ENCODE data around the gene TAGLN3.

The TAGLN3 gene

GRCh38 chr3:112041321-112041720 is 42.6 kb downstream of the TAGLN3 start:
- H3K4me1 ChIP-seq (ENCODE audit: control insufficient read depth in 5 of 5, insufficient read depth in 5 of 5, low read length in 5 of 5) = peaks cover 0 to 4% (median 0%) of the 10 kb centered on the region in 5 donors
- no peaks in the 10 kb centered on the region for H3K36me3 ChIP-seq (ENCODE audit: control insufficient read depth in 5 of 5, insufficient read depth in 5 of 5, low read length in 5 of 5)

GRCh38 chr3:112042842-112043280 is 44.1 kb downstream of the TAGLN3 start:
- H3K27ac ChIP-seq (ENCODE audit: low read depth, low read length) = no peak overlapping the region
- peaks cover 0 to 4% (median 0%) of the 10 kb centered on the region in 5 donors for H3K4me1 ChIP-seq (ENCODE audit: control insufficient read depth in 5 of 5, insufficient read depth in 5 of 5, low read length in 5 of 5)
- no peaks in the 10 kb centered on the region for H3K27me3 ChIP-seq (ENCODE audit: control insufficient read depth in 5 of 5, insufficient read depth in 4 of 5, low read length in 5 of 5)
- no peak overlapping the region for H3K9ac ChIP-seq (ENCODE audit: low read length in 5 of 5)
- no peak overlapping the region for H3K4me3 ChIP-seq (ENCODE audit: low read depth in 1 of 5, low read length in 5 of 5)
- no peaks in the 10 kb centered on the region for H3K36me3 ChIP-seq (ENCODE audit: control insufficient read depth in 5 of 5, insufficient read depth in 5 of 5, low read length in 5 of 5)
- no peaks in the 10 kb centered on the region for H3K9me3 ChIP-seq (ENCODE audit: control insufficient read depth in 5 of 5, low read length in 5 of 5)

More at GRCh38 chr3:112041321-112041720, 42.6 kb downstream of the TAGLN3 start:
- no peak overlapping the region for H3K9ac ChIP-seq (ENCODE audit: low read length in 5 of 5)
- no peak overlapping the region for H3K4me3 ChIP-seq (ENCODE audit: low read depth in 1 of 5, low read length in 5 of 5)
- H3K27ac ChIP-seq (ENCODE audit: low read depth, low read length) = no peak overlapping the region
- no peaks in the 10 kb centered on the region for H3K9me3 ChIP-seq (ENCODE audit: control insufficient read depth in 5 of 5, low read length in 5 of 5)
- no peaks in the 10 kb centered on the region for H3K27me3 ChIP-seq (ENCODE audit: control insufficient read depth in 5 of 5, insufficient read depth in 4 of 5, low read length in 5 of 5)

- H3K4me1 ChIP-seq (ENCODE audit: control insufficient read depth in 5 of 5, insufficient read depth in 5 of 5, low read length in 5 of 5) = peaks cover 0 to 4% (median 0%) of the 10 kb centered on the region in 5 donors
- H3K4me3 ChIP-seq (ENCODE audit: low read depth in 1 of 5, low read length in 5 of 5) = peak overlapping the region in 3 of 5 donors; percentile 10 to 31 (median 25)
These were observed 45.0 kb downstream of the TAGLN3 start for GRCh38 chr3:112043621-112044201.

GRCh38 chr3:112046599-112046998 is 47.9 kb downstream of the TAGLN3 start:
- Histone ChIP-seq H3K9ac (ENCODE audit: low read length in 5 of 5) (no peak overlapping the region), H3K27ac (ENCODE audit: low read depth, low read length) (no peak overlapping the region), H3K4me1 (ENCODE audit: control insufficient read depth in 5 of 5, insufficient read depth in 5 of 5, low read length in 5 of 5) (peaks cover 0 to 4% (median 0%) of the 10 kb centered on the region in 5 donors), H3K27me3 (ENCODE audit: control insufficient read depth in 5 of 5, insufficient read depth in 4 of 5, low read length in 5 of 5) (no peaks in the 10 kb centered on the region), H3K4me3 (ENCODE audit: low read depth in 1 of 5, low read length in 5 of 5) (no peak overlapping the region), H3K9me3 (ENCODE audit: control insufficient read depth in 5 of 5, low read length in 5 of 5) (no peaks in the 10 kb centered on the region), H3K36me3 (ENCODE audit: control insufficient read depth in 5 of 5, insufficient read depth in 5 of 5, low read length in 5 of 5) (no peaks in the 10 kb centered on the region)

More at GRCh38 chr3:112043621-112044201, 45.0 kb downstream of the TAGLN3 start:
- Histone ChIP-seq H3K36me3 (ENCODE audit: control insufficient read depth in 5 of 5, insufficient read depth in 5 of 5, low read length in 5 of 5) (no peaks in the 10 kb centered on the region), H3K27ac (ENCODE audit: low read depth, low read length) (no peak overlapping the region), H3K9ac (ENCODE audit: low read length in 5 of 5) (peak overlapping the region in 2 of 5 donors; percentile 51 to 63), H3K27me3 (ENCODE audit: control insufficient read depth in 5 of 5, insufficient read depth in 4 of 5, low read length in 5 of 5) (no peaks in the 10 kb centered on the region), H3K9me3 (ENCODE audit: control insufficient read depth in 5 of 5, low read length in 5 of 5) (no peaks in the 10 kb centered on the region)

GRCh38 chr3:112047264-112047663 is 48.5 kb downstream of the TAGLN3 start:
- H3K4me3 ChIP-seq (ENCODE audit: low read depth in 1 of 5, low read length in 5 of 5) = no peak overlapping the region
- peaks cover 0 to 4% (median 0%) of the 10 kb centered on the region in 5 donors for H3K4me1 ChIP-seq (ENCODE audit: control insufficient read depth in 5 of 5, insufficient read depth in 5 of 5, low read length in 5 of 5)
- H3K36me3 ChIP-seq (ENCODE audit: control insufficient read depth in 5 of 5, insufficient read depth in 5 of 5, low read length in 5 of 5) = no peaks in the 10 kb centered on the region
- no peak overlapping the region for H3K9ac ChIP-seq (ENCODE audit: low read length in 5 of 5)
- no peaks in the 10 kb centered on the region for H3K27me3 ChIP-seq (ENCODE audit: control insufficient read depth in 5 of 5, insufficient read depth in 4 of 5, low read length in 5 of 5)
- no peaks in the 10 kb centered on the region for H3K9me3 ChIP-seq (ENCODE audit: control insufficient read depth in 5 of 5, low read length in 5 of 5)
- H3K27ac ChIP-seq (ENCODE audit: low read depth, low read length) = no peak overlapping the region

GRCh38 chr3:112048911-112049310 is 50.2 kb downstream of the TAGLN3 start:
- H3K27me3 ChIP-seq (ENCODE audit: control insufficient read depth in 5 of 5, insufficient read depth in 4 of 5, low read length in 5 of 5) = peaks cover 0 to 2% (median 0%) of the 10 kb centered on the region in 5 donors
- H3K9me3 ChIP-seq (ENCODE audit: control insufficient read depth in 5 of 5, low read length in 5 of 5) = no peaks in the 10 kb centered on the region
- H3K36me3 ChIP-seq (ENCODE audit: control insufficient read depth in 5 of 5, insufficient read depth in 5 of 5, low read length in 5 of 5) = no peaks in the 10 kb centered on the region
- no peak overlapping the region for H3K9ac ChIP-seq (ENCODE audit: low read length in 5 of 5)
- no peak overlapping the region for H3K4me3 ChIP-seq (ENCODE audit: low read depth in 1 of 5, low read length in 5 of 5)
- peaks cover 0 to 2% (median 0%) of the 10 kb centered on the region in 5 donors for H3K4me1 ChIP-seq (ENCODE audit: control insufficient read depth in 5 of 5, insufficient read depth in 5 of 5, low read length in 5 of 5)
- no peak overlapping the region for H3K27ac ChIP-seq (ENCODE audit: low read depth, low read length)

- H3K9ac ChIP-seq (ENCODE audit: low read length in 5 of 5) = no peak overlapping the region
- H3K27me3 ChIP-seq (ENCODE audit: control insufficient read depth in 5 of 5, insufficient read depth in 4 of 5, low read length in 5 of 5) = peaks cover 0 to 4% (median 0%) of the 10 kb centered on the region in 5 donors
- H3K27ac ChIP-seq (ENCODE audit: low read depth, low read length) = no peak overlapping the region
- H3K4me3 ChIP-seq (ENCODE audit: low read depth in 1 of 5, low read length in 5 of 5) = no peak overlapping the region
- no peaks in the 10 kb centered on the region for H3K36me3 ChIP-seq (ENCODE audit: control insufficient read depth in 5 of 5, insufficient read depth in 5 of 5, low read length in 5 of 5)
- H3K4me1 ChIP-seq (ENCODE audit: control insufficient read depth in 5 of 5, insufficient read depth in 5 of 5, low read length in 5 of 5) = no peaks in the 10 kb centered on the region
- H3K9me3 ChIP-seq (ENCODE audit: control insufficient read depth in 5 of 5, low read length in 5 of 5) = no peaks in the 10 kb centered on the region
These were observed 54.5 kb downstream of the TAGLN3 start for GRCh38 chr3:112053229-112053628.

GRCh38 chr3:112056451-112056929 is 57.8 kb downstream of the TAGLN3 start:
- Histone ChIP-seq H3K36me3 (ENCODE audit: control insufficient read depth in 5 of 5, insufficient read depth in 5 of 5, low read length in 5 of 5) (no peaks in the 10 kb centered on the region), H3K9ac (ENCODE audit: low read length in 5 of 5) (no peak overlapping the region), H3K4me3 (ENCODE audit: low read depth in 1 of 5, low read length in 5 of 5) (no peak overlapping the region), H3K9me3 (ENCODE audit: control insufficient read depth in 5 of 5, low read length in 5 of 5) (no peaks in the 10 kb centered on the region), H3K4me1 (ENCODE audit: control insufficient read depth in 5 of 5, insufficient read depth in 5 of 5, low read length in 5 of 5) (peaks cover 0 to 3% (median 0%) of the 10 kb centered on the region in 5 donors), H3K27me3 (ENCODE audit: control insufficient read depth in 5 of 5, insufficient read depth in 4 of 5, low read length in 5 of 5) (peaks cover 0 to 4% (median 0%) of the 10 kb centered on the region in 5 donors), H3K27ac (ENCODE audit: low read depth, low read length) (no peak overlapping the region)

- peaks cover 0 to 3% (median 0%) of the 10 kb centered on the region in 5 donors for H3K27me3 ChIP-seq (ENCODE audit: control insufficient read depth in 5 of 5, insufficient read depth in 4 of 5, low read length in 5 of 5)
- no peak overlapping the region for H3K27ac ChIP-seq (ENCODE audit: low read depth, low read length)
- H3K4me1 ChIP-seq (ENCODE audit: control insufficient read depth in 5 of 5, insufficient read depth in 5 of 5, low read length in 5 of 5) = peaks cover 0 to 3% (median 0%) of the 10 kb centered on the region in 5 donors
- H3K36me3 ChIP-seq (ENCODE audit: control insufficient read depth in 5 of 5, insufficient read depth in 5 of 5, low read length in 5 of 5) = no peaks in the 10 kb centered on the region
- H3K9ac ChIP-seq (ENCODE audit: low read length in 5 of 5) = no peak overlapping the region
- no peak overlapping the region for H3K4me3 ChIP-seq (ENCODE audit: low read depth in 1 of 5, low read length in 5 of 5)
- H3K9me3 ChIP-seq (ENCODE audit: control insufficient read depth in 5 of 5, low read length in 5 of 5) = no peaks in the 10 kb centered on the region
These were observed 60.8 kb downstream of the TAGLN3 start for GRCh38 chr3:112059497-112059896.

GRCh38 chr3:112061152-112061551 is 62.4 kb downstream of the TAGLN3 start:
- Histone ChIP-seq H3K4me3 (ENCODE audit: low read depth in 1 of 5, low read length in 5 of 5) (no peak overlapping the region), H3K27me3 (ENCODE audit: control insufficient read depth in 5 of 5, insufficient read depth in 4 of 5, low read length in 5 of 5) (peaks cover 0 to 3% (median 0%) of the 10 kb centered on the region in 5 donors), H3K4me1 (ENCODE audit: control insufficient read depth in 5 of 5, insufficient read depth in 5 of 5, low read length in 5 of 5) (peaks cover 0 to 3% (median 0%) of the 10 kb centered on the region in 5 donors), H3K9me3 (ENCODE audit: control insufficient read depth in 5 of 5, low read length in 5 of 5) (no peaks in the 10 kb centered on the region), H3K9ac (ENCODE audit: low read length in 5 of 5) (no peak overlapping the region), H3K27ac (ENCODE audit: low read depth, low read length) (no peak overlapping the region), H3K36me3 (ENCODE audit: control insufficient read depth in 5 of 5, insufficient read depth in 5 of 5, low read length in 5 of 5) (no peaks in the 10 kb centered on the region)
